HG03575 (cell line): ENCODE measurements around the gene DLGAP3.
"Not testable (repeated sequence)": the region's sequence is repeated elsewhere in the genome, so short reads cannot be mapped to it uniquely, and the experiment has no call there.

Experiments used
- ATAC-seq: cut with Tn5 transposase; IDR thresholded peaks from one replicate; pipeline ENCODE4 v1.9.1; 2021; ENCODE audit not compliant: unreplicated experiment, insufficient number of reproducible peaks, low FRiP score; ENCODE audit errors: extremely low read depth

DLGAP3 gene

GRCh38 chr1:34846265-34846664 is 83.2 kb downstream of the DLGAP3 start:
- ATAC-seq, result no peak

- ATAC-seq, result no peak
These were observed 84.1 kb downstream of the DLGAP3 start for GRCh38 chr1:34845131-34845901.

GRCh38 chr1:34844252-34844634 is 85.2 kb downstream of the DLGAP3 start:
- no peak for ATAC-seq

GRCh38 chr1:34843392-34844251 is 85.8 kb downstream of the DLGAP3 start:
- no peak for ATAC-seq

GRCh38 chr1:34842952-34843371 is 86.5 kb downstream of the DLGAP3 start:
- no peak for ATAC-seq

- ATAC-seq, result no peak
These were observed 87.4 kb downstream of the DLGAP3 start for GRCh38 chr1:34842073-34842472.

- ATAC-seq, result no peak
These were observed 89.0 kb downstream of the DLGAP3 start for GRCh38 chr1:34840426-34840825.

- ATAC-seq, result no peak
These were observed 89.7 kb downstream of the DLGAP3 start for GRCh38 chr1:34839526-34840305.

GRCh38 chr1:34833711-34834110 is 95.7 kb downstream of the DLGAP3 start:
- ATAC-seq, result no peak

- ATAC-seq, result no peak
These were observed 97.7 kb downstream of the DLGAP3 start for GRCh38 chr1:34831721-34832246.

- no peak for ATAC-seq
These were observed 100.2 kb downstream of the DLGAP3 start for GRCh38 chr1:34829250-34829649.

- no peak for ATAC-seq
These were observed 100.8 kb downstream of the DLGAP3 start for GRCh38 chr1:34828611-34829010.

- no peak for ATAC-seq
These were observed 102.0 kb downstream of the DLGAP3 start for GRCh38 chr1:34827341-34827941.

- no peak for ATAC-seq
These were observed 103.9 kb downstream of the DLGAP3 start for GRCh38 chr1:34825455-34826091.

- ATAC-seq, result no peak
These were observed 104.5 kb downstream of the DLGAP3 start for GRCh38 chr1:34824817-34825454.

GRCh38 chr1:34822202-34822601 is 107.2 kb downstream of the DLGAP3 start:
- ATAC-seq, result no peak

- ATAC-seq, result not testable (repeated sequence)
These were observed 110.6 kb downstream of the DLGAP3 start for GRCh38 chr1:34818862-34819261.

- no peak for ATAC-seq
These were observed 112.7 kb downstream of the DLGAP3 start for GRCh38 chr1:34816778-34817177.
